Measurements from ENCODE around the gene MTHFR. TPM values are rescaled to one million over a fixed set of nuclear protein-coding genes. Genes with fewer than 3 reads are reported as not detected.

Gene MTHFR
- total and polyA plus RNA-seq, 2 donors = 20.1 to 26.9 TPM

GRCh38 chr1:11838349-11839272 lies 32.8 kb upstream of the MTHFR start:
- no peak for DNase-seq (ENCODE audit: extremely low spot score)
- Histone ChIP-seq H3K27ac (ENCODE audit: low read depth) (no peak overlapping the region), H3K36me3 (ENCODE audit: insufficient read depth) (peaks cover 16% of the 10 kb centered on the region), H3K4me1 (ENCODE audit: insufficient read depth) (no peaks in the 10 kb centered on the region), H3K4me3 (ENCODE audit: low read depth, low read length) (no peak overlapping the region)
- 63% methylated on average over 40 of the region's 40 CpGs for WGBS

GRCh38 chr1:11837767-11838348 lies 32.1 kb upstream of the MTHFR start:
- Histone ChIP-seq H3K4me3 (ENCODE audit: low read depth, low read length) (no peak overlapping the region), H3K27ac (ENCODE audit: low read depth) (no peak overlapping the region), H3K4me1 (ENCODE audit: insufficient read depth) (no peaks in the 10 kb centered on the region), H3K36me3 (ENCODE audit: insufficient read depth) (peaks cover 16% of the 10 kb centered on the region)
- DNase-seq (ENCODE audit: extremely low spot score) = no peak
- WGBS = 91% methylated on average over 11 of the region's 11 CpGs

- DNase-seq (ENCODE audit: extremely low spot score) = no peak
- 89% methylated on average over 36 of the region's 36 CpGs for WGBS
- Histone ChIP-seq H3K4me1 (ENCODE audit: insufficient read depth) (no peaks in the 10 kb centered on the region), H3K36me3 (ENCODE audit: insufficient read depth) (peaks cover 16% of the 10 kb centered on the region), H3K4me3 (ENCODE audit: low read depth, low read length) (no peak overlapping the region), H3K27ac (ENCODE audit: low read depth) (no peak overlapping the region)
Measured at GRCh38 chr1:11836955-11837766, 31.4 kb upstream of the MTHFR start.

- Histone ChIP-seq H3K4me1 (ENCODE audit: insufficient read depth) (no peaks in the 10 kb centered on the region), H3K27ac (ENCODE audit: low read depth) (no peak overlapping the region), H3K36me3 (ENCODE audit: insufficient read depth) (peaks cover 13% of the 10 kb centered on the region), H3K4me3 (ENCODE audit: low read depth, low read length) (no peak overlapping the region)
- WGBS = 93% methylated on average over 28 of the region's 28 CpGs
- DNase-seq (ENCODE audit: extremely low spot score) = no peak
Measured at GRCh38 chr1:11835441-11836225, 29.9 kb upstream of the MTHFR start.

- WGBS = 93% methylated on average over 13 of the region's 13 CpGs
- H3K36me3 ChIP-seq (ENCODE audit: insufficient read depth) = peaks cover 11% of the 10 kb centered on the region
- DNase-seq (ENCODE audit: extremely low spot score) = no peak
Measured at GRCh38 chr1:11833900-11834299, 28.1 kb upstream of the MTHFR start.

GRCh38 chr1:11833497-11833896 lies 27.7 kb upstream of the MTHFR start:
- Histone ChIP-seq H3K4me1 (ENCODE audit: insufficient read depth) (no peaks in the 10 kb centered on the region), H3K4me3 (ENCODE audit: low read depth, low read length) (no peak overlapping the region), H3K27ac (ENCODE audit: low read depth) (no peak overlapping the region), H3K36me3 (ENCODE audit: insufficient read depth) (peaks cover 11% of the 10 kb centered on the region)
- 92% methylated on average over 8 of the region's 8 CpGs for WGBS
- no peak for DNase-seq (ENCODE audit: extremely low spot score)

More at GRCh38 chr1:11833900-11834299, 28.1 kb upstream of the MTHFR start:
- no peak overlapping the region for H3K4me3 ChIP-seq (ENCODE audit: low read depth, low read length)
- H3K27ac ChIP-seq (ENCODE audit: low read depth) = no peak overlapping the region
- no peaks in the 10 kb centered on the region for H3K4me1 ChIP-seq (ENCODE audit: insufficient read depth)

GRCh38 chr1:11831945-11832725 lies 26.4 kb upstream of the MTHFR start:
- Histone ChIP-seq H3K36me3 (ENCODE audit: insufficient read depth) (peaks cover 6% of the 10 kb centered on the region), H3K4me1 (ENCODE audit: insufficient read depth) (no peaks in the 10 kb centered on the region), H3K27ac (ENCODE audit: low read depth) (no peak overlapping the region), H3K4me3 (ENCODE audit: low read depth, low read length) (no peak overlapping the region)
- WGBS = 87% methylated on average over 9 of the region's 9 CpGs
- no peak for DNase-seq (ENCODE audit: extremely low spot score)

- H3K36me3 ChIP-seq (ENCODE audit: insufficient read depth) = no peaks in the 10 kb centered on the region
- 93% methylated on average over 19 of the region's 19 CpGs for WGBS
- DNase-seq (ENCODE audit: extremely low spot score) = no peak
Measured at GRCh38 chr1:11828511-11828910, 22.7 kb upstream of the MTHFR start.

GRCh38 chr1:11826946-11827345 lies 21.2 kb upstream of the MTHFR start:
- 93% methylated on average over 9 of the region's 9 CpGs for WGBS
- Histone ChIP-seq H3K4me1 (ENCODE audit: insufficient read depth) (no peaks in the 10 kb centered on the region), H3K36me3 (ENCODE audit: insufficient read depth) (peaks cover 2% of the 10 kb centered on the region), H3K27ac (ENCODE audit: low read depth) (no peak overlapping the region), H3K4me3 (ENCODE audit: low read depth, low read length) (no peak overlapping the region)
- DNase-seq (ENCODE audit: extremely low spot score) = no peak

More at GRCh38 chr1:11828511-11828910, 22.7 kb upstream of the MTHFR start:
- Histone ChIP-seq H3K27ac (ENCODE audit: low read depth) (no peak overlapping the region), H3K4me1 (ENCODE audit: insufficient read depth) (no peaks in the 10 kb centered on the region), H3K4me3 (ENCODE audit: low read depth, low read length) (no peak overlapping the region)

- Histone ChIP-seq H3K4me1 (ENCODE audit: insufficient read depth) (no peaks in the 10 kb centered on the region), H3K27ac (ENCODE audit: low read depth) (no peak overlapping the region), H3K4me3 (ENCODE audit: low read depth, low read length) (no peak overlapping the region), H3K36me3 (ENCODE audit: insufficient read depth) (peaks cover 2% of the 10 kb centered on the region)
- 91% methylated on average over 7 of the region's 7 CpGs for WGBS
- no peak for DNase-seq (ENCODE audit: extremely low spot score)
Measured at GRCh38 chr1:11825131-11825530, 19.4 kb upstream of the MTHFR start.

GRCh38 chr1:11823366-11824137 lies 17.8 kb upstream of the MTHFR start:
- peaks cover 2% of the 10 kb centered on the region for H3K36me3 ChIP-seq (ENCODE audit: insufficient read depth)
- WGBS = 89% methylated on average over 17 of the region's 17 CpGs
- no peak overlapping the region for H3K4me3 ChIP-seq (ENCODE audit: low read depth, low read length)
- no peak for DNase-seq (ENCODE audit: extremely low spot score)
- H3K27ac ChIP-seq (ENCODE audit: low read depth) = no peak overlapping the region
- no peaks in the 10 kb centered on the region for H3K4me1 ChIP-seq (ENCODE audit: insufficient read depth)

GRCh38 chr1:11822091-11822490 lies 16.3 kb upstream of the MTHFR start:
- 87% methylated on average over 3 of the region's 3 CpGs for WGBS
- H3K36me3 ChIP-seq (ENCODE audit: insufficient read depth) = peaks cover 2% of the 10 kb centered on the region
- no peak overlapping the region for H3K4me3 ChIP-seq (ENCODE audit: low read depth, low read length)
- DNase-seq (ENCODE audit: extremely low spot score) = no peak
- H3K27ac ChIP-seq (ENCODE audit: low read depth) = no peak overlapping the region
- no peaks in the 10 kb centered on the region for H3K4me1 ChIP-seq (ENCODE audit: insufficient read depth)
